ENCODE data around the gene FLACC1. TPM values are rescaled to one million over a fixed set of nuclear protein-coding genes. Genes with fewer than 3 reads are reported as not detected.

The FLACC1 gene
- total and polyA plus RNA-seq, 2 experiments from 2014 or later = 0.10 to 0.27 TPM

GRCh38 chr2:201258666-201259615 lies 98.2 kb downstream of the FLACC1 start (continued):
- TF ChIP-seq, protein P1, sequence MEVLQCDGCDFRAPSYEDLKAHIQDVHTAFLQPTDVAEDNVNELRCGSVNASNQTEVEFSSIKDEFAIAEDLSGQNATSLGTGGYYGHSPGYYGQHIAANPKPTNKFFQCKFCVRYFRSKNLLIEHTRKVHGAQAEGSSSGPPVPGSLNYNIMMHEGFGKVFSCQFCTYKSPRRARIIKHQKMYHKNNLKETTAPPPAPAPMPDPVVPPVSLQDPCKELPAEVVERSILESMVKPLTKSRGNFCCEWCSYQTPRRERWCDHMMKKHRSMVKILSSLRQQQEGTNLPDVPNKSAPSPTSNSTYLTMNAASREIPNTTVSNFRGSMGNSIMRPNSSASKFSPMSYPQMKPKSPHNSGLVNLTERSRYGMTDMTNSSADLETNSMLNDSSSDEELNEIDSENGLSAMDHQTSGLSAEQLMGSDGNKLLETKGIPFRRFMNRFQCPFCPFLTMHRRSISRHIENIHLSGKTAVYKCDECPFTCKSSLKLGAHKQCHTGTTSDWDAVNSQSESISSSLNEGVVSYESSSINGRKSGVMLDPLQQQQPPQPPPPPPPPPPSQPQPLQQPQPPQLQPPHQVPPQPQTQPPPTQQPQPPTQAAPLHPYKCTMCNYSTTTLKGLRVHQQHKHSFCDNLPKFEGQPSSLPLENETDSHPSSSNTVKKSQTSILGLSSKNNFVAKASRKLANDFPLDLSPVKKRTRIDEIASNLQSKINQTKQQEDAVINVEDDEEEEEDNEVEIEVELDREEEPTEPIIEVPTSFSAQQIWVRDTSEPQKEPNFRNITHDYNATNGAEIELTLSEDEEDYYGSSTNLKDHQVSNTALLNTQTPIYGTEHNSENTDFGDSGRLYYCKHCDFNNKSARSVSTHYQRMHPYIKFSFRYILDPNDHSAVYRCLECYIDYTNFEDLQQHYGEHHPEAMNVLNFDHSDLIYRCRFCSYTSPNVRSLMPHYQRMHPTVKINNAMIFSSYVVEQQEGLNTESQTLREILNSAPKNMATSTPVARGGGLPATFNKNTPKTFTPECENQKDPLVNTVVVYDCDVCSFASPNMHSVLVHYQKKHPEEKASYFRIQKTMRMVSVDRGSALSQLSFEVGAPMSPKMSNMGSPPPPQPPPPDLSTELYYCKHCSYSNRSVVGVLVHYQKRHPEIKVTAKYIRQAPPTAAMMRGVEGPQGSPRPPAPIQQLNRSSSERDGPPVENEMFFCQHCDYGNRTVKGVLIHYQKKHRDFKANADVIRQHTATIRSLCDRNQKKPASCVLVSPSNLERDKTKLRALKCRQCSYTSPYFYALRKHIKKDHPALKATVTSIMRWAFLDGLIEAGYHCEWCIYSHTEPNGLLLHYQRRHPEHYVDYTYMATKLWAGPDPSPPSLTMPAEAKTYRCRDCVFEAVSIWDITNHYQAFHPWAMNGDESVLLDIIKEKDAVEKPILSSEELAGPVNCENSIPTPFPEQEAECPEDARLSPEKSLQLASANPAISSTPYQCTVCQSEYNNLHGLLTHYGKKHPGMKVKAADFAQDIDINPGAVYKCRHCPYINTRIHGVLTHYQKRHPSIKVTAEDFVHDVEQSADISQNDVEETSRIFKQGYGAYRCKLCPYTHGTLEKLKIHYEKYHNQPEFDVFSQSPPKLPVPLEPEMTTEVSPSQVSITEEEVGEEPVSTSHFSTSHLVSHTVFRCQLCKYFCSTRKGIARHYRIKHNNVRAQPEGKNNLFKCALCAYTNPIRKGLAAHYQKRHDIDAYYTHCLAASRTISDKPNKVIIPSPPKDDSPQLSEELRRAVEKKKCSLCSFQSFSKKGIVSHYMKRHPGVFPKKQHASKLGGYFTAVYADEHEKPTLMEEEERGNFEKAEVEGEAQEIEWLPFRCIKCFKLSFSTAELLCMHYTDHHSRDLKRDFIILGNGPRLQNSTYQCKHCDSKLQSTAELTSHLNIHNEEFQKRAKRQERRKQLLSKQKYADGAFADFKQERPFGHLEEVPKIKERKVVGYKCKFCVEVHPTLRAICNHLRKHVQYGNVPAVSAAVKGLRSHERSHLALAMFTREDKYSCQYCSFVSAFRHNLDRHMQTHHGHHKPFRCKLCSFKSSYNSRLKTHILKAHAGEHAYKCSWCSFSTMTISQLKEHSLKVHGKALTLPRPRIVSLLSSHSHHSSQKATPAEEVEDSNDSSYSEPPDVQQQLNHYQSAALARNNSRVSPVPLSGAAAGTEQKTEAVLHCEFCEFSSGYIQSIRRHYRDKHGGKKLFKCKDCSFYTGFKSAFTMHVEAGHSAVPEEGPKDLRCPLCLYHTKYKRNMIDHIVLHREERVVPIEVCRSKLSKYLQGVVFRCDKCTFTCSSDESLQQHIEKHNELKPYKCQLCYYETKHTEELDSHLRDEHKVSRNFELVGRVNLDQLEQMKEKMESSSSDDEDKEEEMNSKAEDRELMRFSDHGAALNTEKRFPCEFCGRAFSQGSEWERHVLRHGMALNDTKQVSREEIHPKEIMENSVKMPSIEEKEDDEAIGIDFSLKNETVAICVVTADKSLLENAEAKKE (CRISPR knock-in tag; IDR thresholded peaks at IDR 0.05) = no peak

DNA sequence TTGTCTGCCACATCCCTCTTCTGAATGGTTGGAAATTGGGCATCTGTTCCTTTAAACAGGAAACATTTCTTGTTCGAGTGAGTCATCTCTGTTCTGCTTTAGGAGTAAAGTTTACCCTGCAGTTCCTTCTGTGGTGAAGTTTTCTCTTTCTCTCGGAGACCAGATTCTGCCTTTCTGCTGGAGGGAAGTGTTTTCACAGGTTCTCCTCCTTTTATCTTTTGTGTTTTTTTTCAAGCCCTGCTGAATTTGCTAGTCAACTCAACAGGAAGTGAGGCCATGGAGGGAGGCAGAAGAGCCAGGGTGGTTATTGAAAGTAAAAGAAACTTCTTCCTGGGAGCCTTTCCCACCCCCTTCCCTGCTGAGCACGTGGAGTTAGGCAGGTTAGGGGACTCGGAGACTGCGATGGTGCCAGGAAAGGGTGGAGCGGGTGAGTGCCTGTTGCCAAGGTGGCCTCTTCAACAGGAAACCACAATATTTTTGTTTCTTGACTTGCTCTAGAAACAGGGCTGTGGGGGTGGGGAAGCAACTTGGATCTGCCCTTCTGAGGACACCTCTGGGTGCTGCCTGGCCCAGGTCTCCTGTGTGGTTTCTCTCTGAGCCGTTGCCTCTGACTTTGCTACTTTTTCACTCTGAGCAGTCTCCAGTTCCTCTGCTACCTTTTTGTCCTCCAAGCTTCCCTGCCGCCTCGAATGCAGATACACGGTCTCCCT lies 99.0 kb downstream of the FLACC1 start:
- Histone ChIP-seq H3K4me3 (peak overlapping the region; percentile 43; the same call in 1 of the 2 replicates), H2AFZ (peak overlapping the region; percentile 56), H3K9me2 (ENCODE audit: insufficient read depth) (0 out of 2 replicates have a peak, but pooled peaks cover 5% of the 10 kb centered on the region), H3K4me2 (peak overlapping the region; percentile 67), H3K4me1 (ENCODE audit: insufficient read depth) (peaks cover 23% of the 10 kb centered on the region), H3F3A (replicated peaks; ENCODE audit: low read depth) (no peaks in the 10 kb centered on the region), H3K27ac (ENCODE audit: low read depth) (no peak overlapping the region), H3K27me3 (ENCODE audit: insufficient read depth) (no peaks in the 10 kb centered on the region), H3K79me2 (replicated peaks; ENCODE audit: insufficient read depth) (no peaks in the 10 kb centered on the region), H4K20me1 (replicated peaks; ENCODE audit: insufficient read depth) (no peaks in the 10 kb centered on the region), H3K36me3 (ENCODE audit: insufficient read depth) (no peaks in the 10 kb centered on the region)
- ATAC-seq = peak; percentile 59
- peaks cover 30% of the 10 kb centered on the region for H3K4me1 Mint-ChIP-seq
- H3K9me3 Mint-ChIP-seq = no peaks in the 10 kb centered on the region
- H3K27ac Mint-ChIP-seq = peak overlapping the region; percentile 92
- DNase-seq (ENCODE audit: low spot score) = peak; percentile 53
- H3K4me3 Mint-ChIP-seq = peak overlapping the region; percentile 66
- 0 out of 3 replicates have a peak, but pooled peaks cover 2% of the 10 kb centered on the region for H3K36me3 Mint-ChIP-seq (ENCODE audit: low read depth)
- TF ChIP-seq STAT1 (IDR thresholded peaks at IDR 0.05; ENCODE audit: unreplicated experiment) = no peak
- TF ChIP-seq EZH2 (IDR thresholded peaks at IDR 0.05; ENCODE audit: low read depth, unreplicated experiment) = no peak
- TF ChIP-seq POLR2AphosphoS5 (IDR thresholded peaks at IDR 0.05; ENCODE audit: low read depth) = no peak
- TF ChIP-seq REST (IDR thresholded peaks at IDR 0.05; ENCODE audit: unreplicated experiment) = no peak
- no peak for TF ChIP-seq CTCF (conservative IDR thresholded peaks at IDR 0.05; ENCODE audit: low read depth in 2 of 2)
- TF ChIP-seq ETS1 (IDR thresholded peaks at IDR 0.05) = no peak
- H3K27me3 Mint-ChIP-seq (ENCODE audit: insufficient read depth, low read depth, poor library complexity) = peaks cover 6% of the 10 kb centered on the region
